DMS114 treated with DMSO at 0.1 percent for 48 hours (cell line): ENCODE results near the gene ARHGAP18.

Experiments used
- DNase-seq: peaks from one replicate; lab custom pipeline; 2025; ENCODE audit not compliant: unreplicated experiment; lab: John Stamatoyannopoulos, UW

The ARHGAP18 gene

GRCh38 chr6:129645830-129646579 is 64.0 kb downstream of the ARHGAP18 start:
- no peak for DNase-seq

GRCh38 chr6:129645106-129645829 is 64.7 kb downstream of the ARHGAP18 start:
- no peak for DNase-seq

- DNase-seq: no peak
Observed at GRCh38 chr6:129644567-129645015, 65.4 kb downstream of the ARHGAP18 start.

GRCh38 chr6:129643968-129644367 is 66.0 kb downstream of the ARHGAP18 start:
- no peak for DNase-seq

GRCh38 chr6:129643176-129643575 is 66.8 kb downstream of the ARHGAP18 start:
- DNase-seq: no peak

GRCh38 chr6:129642322-129642721 is 67.7 kb downstream of the ARHGAP18 start:
- no peak for DNase-seq

GRCh38 chr6:129641344-129641743 is 68.6 kb downstream of the ARHGAP18 start:
- no peak for DNase-seq

GRCh38 chr6:129638686-129639085 is 71.3 kb downstream of the ARHGAP18 start:
- no peak for DNase-seq

GRCh38 chr6:129638055-129638684 is 71.8 kb downstream of the ARHGAP18 start:
- DNase-seq: no peak

- DNase-seq: no peak
Observed at GRCh38 chr6:129637340-129638054, 72.5 kb downstream of the ARHGAP18 start.

- no peak for DNase-seq
Observed at GRCh38 chr6:129635396-129636130, 74.4 kb downstream of the ARHGAP18 start.

GRCh38 chr6:129634411-129635230 is 75.4 kb downstream of the ARHGAP18 start:
- no peak for DNase-seq

- DNase-seq: no peak
Observed at GRCh38 chr6:129633529-129633928, 76.4 kb downstream of the ARHGAP18 start.

- DNase-seq: no peak
Observed at GRCh38 chr6:129632172-129632613, 77.8 kb downstream of the ARHGAP18 start.

- no peak for DNase-seq
Observed at GRCh38 chr6:129631070-129631469, 78.9 kb downstream of the ARHGAP18 start.

GRCh38 chr6:129630596-129630995 is 79.4 kb downstream of the ARHGAP18 start:
- no peak for DNase-seq

GRCh38 chr6:129628101-129628815 is 81.7 kb downstream of the ARHGAP18 start:
- DNase-seq: no peak

- no peak for DNase-seq
Observed at GRCh38 chr6:129624488-129624887, 85.5 kb downstream of the ARHGAP18 start.
